ENCODE results near the gene AHCYL1. TPM values are rescaled to one million over a fixed set of nuclear protein-coding genes. Genes with fewer than 3 reads are reported as not detected.

AHCYL1 gene
- total and polyA plus RNA-seq, 2 donors (not counting 1 experiment from before 2014, with no cell fraction given) = 24.3 to 51.4 TPM

DNA sequence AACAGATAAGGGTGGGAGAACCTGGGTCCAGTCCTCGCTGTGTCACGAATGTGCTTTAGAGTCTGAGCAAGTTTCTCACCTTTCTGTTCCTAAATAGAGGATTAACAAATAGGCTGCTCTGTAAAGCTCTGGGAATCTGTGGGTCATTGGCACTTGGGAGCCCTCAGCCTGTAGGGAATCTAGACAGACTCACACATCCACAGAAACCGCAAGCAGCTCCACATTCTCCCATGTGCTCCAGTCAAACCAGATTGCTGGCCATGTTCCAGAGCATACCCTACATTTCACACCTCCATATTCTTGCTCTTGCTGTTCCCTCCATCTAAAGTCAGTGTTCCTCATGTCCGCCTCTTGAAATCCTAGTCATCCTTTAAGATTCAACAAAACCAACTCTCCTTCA, 7.8 kb upstream of the AHCYL1 start:
- no peaks in the 10 kb centered on the region for H3K9me3 ChIP-seq (ENCODE audit: control extremely low read depth in 1 of 3, control insufficient read depth in 2 of 3, insufficient read depth in 1 of 3, low read length in 2 of 3)
- Mint-ChIP-seq H3K4me1 (no peaks in the 10 kb centered on the region), H3K27ac (no peak overlapping the region), H3K9me3 (ENCODE audit: insufficient read depth) (no peaks in the 10 kb centered on the region), H3K27me3 (peaks cover 19% of the 10 kb centered on the region), H3K4me3 (no peak overlapping the region)
- no peak for DNase-seq
- no peak overlapping the region for H3K27ac ChIP-seq (ENCODE audit: low read length in 2 of 2)
- no peaks in the 10 kb centered on the region for H3K4me1 ChIP-seq (ENCODE audit: control insufficient read depth in 2 of 2, insufficient read depth in 2 of 2, low read length in 2 of 2)
- H3K36me3 ChIP-seq (replicated peaks in 1 of 2; ENCODE audit: control extremely low read depth in 1 of 2, control insufficient read depth in 1 of 2, extremely low read depth in 1 of 2, insufficient read depth in 2 of 2, low read length in 1 of 2) = no peaks in the 10 kb centered on the region
- CTCF ChIA-PET = interaction anchor here (16.9 kb wide), 1 partner anchor 195 kb away, joined by 667 read pairs; no protein-coding TSS in a partner anchor
- no peaks in the 10 kb centered on the region for H4K20me1 ChIP-seq (ENCODE audit: control insufficient read depth, insufficient read depth, low read length, poor library complexity, severe bottlenecking)
- intact Hi-C loops (cut with micrococcal nuclease) = no loop called here
- H3K27me3 ChIP-seq (replicated peaks in 1 of 4; ENCODE audit: control extremely low read depth in 1 of 4, control insufficient read depth in 3 of 4, insufficient read depth in 4 of 4, low read length in 3 of 4) = peaks cover 0 to 12% (median 4%) of the 10 kb centered on the region in 4 experiments
- 96% methylated on average over 2 of the region's 4 CpGs for WGBS (ENCODE audit: insufficient coverage)
- H3K4me3 ChIP-seq (ENCODE audit: control extremely low read depth in 1 of 5, extremely low read depth in 1 of 5, insufficient read depth in 1 of 5, low read depth in 2 of 5, low read length in 4 of 5) = no peak overlapping the region
- ATAC-seq (ENCODE audit: low read depth) = no peak
- no peak overlapping the region for H3K4me2 ChIP-seq (replicated peaks; ENCODE audit: low read depth, low read length, poor library complexity, severe bottlenecking)
- no peak overlapping the region for H2AFZ ChIP-seq (ENCODE audit: insufficient read depth, low read depth, low read length, poor library complexity, severe bottlenecking)
- H3K79me2 ChIP-seq (ENCODE audit: control insufficient read depth, insufficient read depth, low read length) = no peaks in the 10 kb centered on the region
- POLR2A ChIA-PET = interaction anchor here (0.7 kb wide), 1 partner anchor 199 kb away, joined by 3 read pairs; no protein-coding TSS in a partner anchor
- no peak overlapping the region for H3K9ac ChIP-seq (ENCODE audit: low read length)
- no peak for TF ChIP-seq EZH2 (IDR thresholded peaks at IDR 0.05; ENCODE audit: borderline replicate concordance, insufficient read depth, low read depth, low read length, poor library complexity, severe bottlenecking)
- TF ChIP-seq, protein P1, sequence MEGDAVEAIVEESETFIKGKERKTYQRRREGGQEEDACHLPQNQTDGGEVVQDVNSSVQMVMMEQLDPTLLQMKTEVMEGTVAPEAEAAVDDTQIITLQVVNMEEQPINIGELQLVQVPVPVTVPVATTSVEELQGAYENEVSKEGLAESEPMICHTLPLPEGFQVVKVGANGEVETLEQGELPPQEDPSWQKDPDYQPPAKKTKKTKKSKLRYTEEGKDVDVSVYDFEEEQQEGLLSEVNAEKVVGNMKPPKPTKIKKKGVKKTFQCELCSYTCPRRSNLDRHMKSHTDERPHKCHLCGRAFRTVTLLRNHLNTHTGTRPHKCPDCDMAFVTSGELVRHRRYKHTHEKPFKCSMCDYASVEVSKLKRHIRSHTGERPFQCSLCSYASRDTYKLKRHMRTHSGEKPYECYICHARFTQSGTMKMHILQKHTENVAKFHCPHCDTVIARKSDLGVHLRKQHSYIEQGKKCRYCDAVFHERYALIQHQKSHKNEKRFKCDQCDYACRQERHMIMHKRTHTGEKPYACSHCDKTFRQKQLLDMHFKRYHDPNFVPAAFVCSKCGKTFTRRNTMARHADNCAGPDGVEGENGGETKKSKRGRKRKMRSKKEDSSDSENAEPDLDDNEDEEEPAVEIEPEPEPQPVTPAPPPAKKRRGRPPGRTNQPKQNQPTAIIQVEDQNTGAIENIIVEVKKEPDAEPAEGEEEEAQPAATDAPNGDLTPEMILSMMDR (IDR thresholded peaks at IDR 0.05) = no peak

DNA sequence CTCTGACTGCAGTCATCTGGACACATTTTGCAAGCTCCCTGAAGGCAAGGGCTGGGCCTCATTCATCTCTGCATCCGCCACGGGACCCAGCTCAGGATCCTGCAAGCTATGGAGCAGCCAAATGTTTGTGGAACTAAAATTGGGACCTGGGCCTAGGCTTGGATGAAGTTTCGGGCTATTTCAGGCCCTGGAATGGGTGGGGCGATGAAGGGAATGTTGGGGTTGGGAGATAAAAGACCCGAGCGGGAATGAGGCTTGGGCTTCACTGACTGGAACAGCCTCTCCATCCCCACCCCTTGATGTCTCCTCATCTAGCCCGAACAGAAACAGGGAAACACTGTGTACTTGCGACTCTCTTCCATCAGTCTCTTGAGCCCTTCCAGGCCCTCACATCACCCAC, 7.3 kb upstream of the AHCYL1 start:
- H3K36me3 ChIP-seq (replicated peaks in 1 of 2; ENCODE audit: control extremely low read depth in 1 of 2, control insufficient read depth in 1 of 2, extremely low read depth in 1 of 2, insufficient read depth in 2 of 2, low read length in 1 of 2) = no peaks in the 10 kb centered on the region
- H3K79me2 ChIP-seq (ENCODE audit: control insufficient read depth, insufficient read depth, low read length) = no peaks in the 10 kb centered on the region
- H3K27ac ChIP-seq (ENCODE audit: low read length in 2 of 2) = no peak overlapping the region
- no peak for ATAC-seq (ENCODE audit: low read depth)
- peaks cover 0 to 12% (median 4%) of the 10 kb centered on the region in 4 experiments for H3K27me3 ChIP-seq (replicated peaks in 1 of 4; ENCODE audit: control extremely low read depth in 1 of 4, control insufficient read depth in 3 of 4, insufficient read depth in 4 of 4, low read length in 3 of 4)
- H3K4me1 ChIP-seq (ENCODE audit: control insufficient read depth in 2 of 2, insufficient read depth in 2 of 2, low read length in 2 of 2) = no peaks in the 10 kb centered on the region
- no peaks in the 10 kb centered on the region for H4K20me1 ChIP-seq (ENCODE audit: control insufficient read depth, insufficient read depth, low read length, poor library complexity, severe bottlenecking)
- Mint-ChIP-seq H3K4me3 (no peak overlapping the region), H3K27me3 (peaks cover 19% of the 10 kb centered on the region), H3K27ac (no peak overlapping the region), H3K4me1 (no peaks in the 10 kb centered on the region), H3K9me3 (ENCODE audit: insufficient read depth) (no peaks in the 10 kb centered on the region)
- no peak for TF ChIP-seq EZH2 (IDR thresholded peaks at IDR 0.05; ENCODE audit: borderline replicate concordance, insufficient read depth, low read depth, low read length, poor library complexity, severe bottlenecking)
- TF ChIP-seq, protein P1 (IDR thresholded peaks at IDR 0.05) = no peak
- H3K4me3 ChIP-seq (ENCODE audit: control extremely low read depth in 1 of 5, extremely low read depth in 1 of 5, insufficient read depth in 1 of 5, low read depth in 2 of 5, low read length in 4 of 5) = no peak overlapping the region
- ChIA-PET POLR2A (interaction anchor here (0.7 kb wide), 1 partner anchor 199 kb away, joined by 3 read pairs; no protein-coding TSS in a partner anchor), CTCF (interaction anchor here (16.9 kb wide), 1 partner anchor 196 kb away, joined by 667 read pairs; no protein-coding TSS in a partner anchor)
- H3K4me2 ChIP-seq (replicated peaks; ENCODE audit: low read depth, low read length, poor library complexity, severe bottlenecking) = no peak overlapping the region
- H3K9me3 ChIP-seq (ENCODE audit: control extremely low read depth in 1 of 3, control insufficient read depth in 2 of 3, insufficient read depth in 1 of 3, low read length in 2 of 3) = no peaks in the 10 kb centered on the region
- no peak overlapping the region for H2AFZ ChIP-seq (ENCODE audit: insufficient read depth, low read depth, low read length, poor library complexity, severe bottlenecking)
- H3K9ac ChIP-seq (ENCODE audit: low read length) = no peak overlapping the region
- intact Hi-C loops (cut with micrococcal nuclease) = no loop called here
- 96% methylated on average over 3 of the region's 8 CpGs for WGBS (ENCODE audit: insufficient coverage)
- no peak for DNase-seq

All from B cell (primary cell).